Lower lobe of right lung (tissue), 2 donors: Measurements from ENCODE around the gene HERPUD1. TPM values are rescaled to one million over a fixed set of nuclear protein-coding genes. Genes with fewer than 3 reads are reported as not detected.

Source experiments
- ATAC-seq, 2 donors: fragments of 200-7000 bp; cut with Tn5 transposase; one replicate each; pipeline ENCODE4 v1.9.1; 2020 to 2022; ENCODE audit warnings: mild to moderate bottlenecking in 2 of 2, moderate library complexity in 2 of 2
- DNase-seq: peaks from one replicate; pipeline ENCODE4 v3.0.0-alpha.2; 2020
- H3K27ac ChIP-seq: fragments of 200-600 bp; one replicate; pipeline ENCODE4 v1.8.0; 2022
- H3K27me3 ChIP-seq: fragments of 200-600 bp; one replicate; pipeline ENCODE4 v1.8.0; 2022; ENCODE audit warnings: low read depth
- H3K36me3 ChIP-seq: fragments of 200-600 bp; one replicate; pipeline ENCODE4 v1.8.0; 2022; ENCODE audit warnings: mild to moderate bottlenecking
- H3K4me1 ChIP-seq: fragments of 200-600 bp; one replicate; pipeline ENCODE4 v1.8.0; 2022
- H3K4me3 ChIP-seq: fragments of 200-600 bp; one replicate; pipeline ENCODE4 v1.8.0; 2022; ENCODE audit warnings: mild to moderate bottlenecking
- H3K9me3 ChIP-seq: fragments of 200-600 bp; one replicate; pipeline ENCODE4 v1.8.0; 2022
- CTCF ChIP-seq: fragments of 200-600 bp; IDR thresholded peaks from one replicate; pipeline ENCODE4 v1.8.0; 2022; ENCODE audit warnings: antibody characterized with exemption, mild to moderate bottlenecking
- intact Hi-C: fragments of 100-400 bp; cut with DNase I; formaldehyde crosslinking; loops from one replicate; pipeline ENCODE4 v1.11.0; 2022
- total RNA-seq: library from RNA; stranded (reverse); fragmentation: NEBNext Ultra II Directional; extraction: Animal tissue kit (Norgen Biotek cat#: 25700); gene quantifications from one replicate; pipeline ENCODE4 v1.2.1, GENCODE V29; 2021
- donor health status: DM: no; HTN: yes; CAD: no; lungs with severe emphysema.

The HERPUD1 gene
- total RNA-seq, 1 donor from 2014 or later = 174 TPM

GRCh38 chr16:56956756-56957155 is 24.8 kb downstream of the HERPUD1 start:
- DNase-seq = no peak
- Histone ChIP-seq H3K27ac (no peak overlapping the region), H3K4me1 (peaks cover 20% of the 10 kb centered on the region), H3K9me3 (no peaks in the 10 kb centered on the region), H3K36me3 (no peaks in the 10 kb centered on the region), H3K4me3 (no peak overlapping the region), H3K27me3 (no peaks in the 10 kb centered on the region)
- no peak for ATAC-seq
- no peak for TF ChIP-seq CTCF
- intact Hi-C loops = no loop called here

- no peaks in the 10 kb centered on the region for H3K27me3 ChIP-seq
- intact Hi-C loops = no loop called here
- no peaks in the 10 kb centered on the region for H3K36me3 ChIP-seq
- H3K9me3 ChIP-seq = no peaks in the 10 kb centered on the region
- peak overlapping the region; percentile 11 for H3K27ac ChIP-seq
- no peak for TF ChIP-seq CTCF
- ATAC-seq (no peak), DNase-seq (no peak)
- peaks cover 44% of the 10 kb centered on the region for H3K4me1 ChIP-seq
- H3K4me3 ChIP-seq = no peak overlapping the region
Measured at GRCh38 chr16:56960681-56961281, 28.8 kb downstream of the HERPUD1 start.

GRCh38 chr16:56961386-56961785 is 29.4 kb downstream of the HERPUD1 start:
- intact Hi-C loops = no loop called here
- Histone ChIP-seq H3K27me3 (no peaks in the 10 kb centered on the region), H3K4me1 (peaks cover 50% of the 10 kb centered on the region), H3K27ac (peak overlapping the region; percentile 62), H3K4me3 (no peak overlapping the region), H3K36me3 (no peaks in the 10 kb centered on the region), H3K9me3 (no peaks in the 10 kb centered on the region)
- no peak for DNase-seq
- no peak for TF ChIP-seq CTCF
- no peak for ATAC-seq

GRCh38 chr16:56961851-56962281 is 29.9 kb downstream of the HERPUD1 start, which contains the start of gene CETP:
CETP (plus strand) TSS chr16:56961950; CDS start chr16:56961980, 30 bp downstream.
- no peak for DNase-seq
- peaks cover 51% of the 10 kb centered on the region for H3K4me1 ChIP-seq
- no peak within 1 kb of the TSS for H3K4me3 ChIP-seq
- no peaks in the 10 kb centered on the region for H3K36me3 ChIP-seq
- H3K27me3 ChIP-seq = no peaks in the 10 kb centered on the region
- intact Hi-C loops = no loop called here
- ATAC-seq = no peak
- H3K9me3 ChIP-seq = no peaks in the 10 kb centered on the region
- no peak for TF ChIP-seq CTCF
- H3K27ac ChIP-seq = peak within 1 kb of the TSS; percentile 62

GRCh38 chr16:56964243-56965148 is 32.6 kb downstream of the HERPUD1 start:
- Histone ChIP-seq H3K27me3 (no peaks in the 10 kb centered on the region), H3K36me3 (no peaks in the 10 kb centered on the region), H3K9me3 (no peaks in the 10 kb centered on the region), H3K4me3 (no peak overlapping the region), H3K27ac (peak overlapping the region; percentile 14), H3K4me1 (peaks cover 51% of the 10 kb centered on the region)
- intact Hi-C loops = no loop called here
- TF ChIP-seq CTCF = peak; percentile 99
- peak; percentile 95 for DNase-seq
- peak; percentile 82 to 90 for ATAC-seq
